GM19025 (cell line): ENCODE measurements around the gene MRPS18C.

Source experiments
- ATAC-seq: cut with Tn5 transposase; IDR thresholded peaks from one replicate; pipeline ENCODE4 v1.9.1; 2021; ENCODE audit warnings: mild to moderate bottlenecking, low read depth, moderate library complexity; ENCODE audit not compliant: unreplicated experiment

The MRPS18C gene

DNA sequence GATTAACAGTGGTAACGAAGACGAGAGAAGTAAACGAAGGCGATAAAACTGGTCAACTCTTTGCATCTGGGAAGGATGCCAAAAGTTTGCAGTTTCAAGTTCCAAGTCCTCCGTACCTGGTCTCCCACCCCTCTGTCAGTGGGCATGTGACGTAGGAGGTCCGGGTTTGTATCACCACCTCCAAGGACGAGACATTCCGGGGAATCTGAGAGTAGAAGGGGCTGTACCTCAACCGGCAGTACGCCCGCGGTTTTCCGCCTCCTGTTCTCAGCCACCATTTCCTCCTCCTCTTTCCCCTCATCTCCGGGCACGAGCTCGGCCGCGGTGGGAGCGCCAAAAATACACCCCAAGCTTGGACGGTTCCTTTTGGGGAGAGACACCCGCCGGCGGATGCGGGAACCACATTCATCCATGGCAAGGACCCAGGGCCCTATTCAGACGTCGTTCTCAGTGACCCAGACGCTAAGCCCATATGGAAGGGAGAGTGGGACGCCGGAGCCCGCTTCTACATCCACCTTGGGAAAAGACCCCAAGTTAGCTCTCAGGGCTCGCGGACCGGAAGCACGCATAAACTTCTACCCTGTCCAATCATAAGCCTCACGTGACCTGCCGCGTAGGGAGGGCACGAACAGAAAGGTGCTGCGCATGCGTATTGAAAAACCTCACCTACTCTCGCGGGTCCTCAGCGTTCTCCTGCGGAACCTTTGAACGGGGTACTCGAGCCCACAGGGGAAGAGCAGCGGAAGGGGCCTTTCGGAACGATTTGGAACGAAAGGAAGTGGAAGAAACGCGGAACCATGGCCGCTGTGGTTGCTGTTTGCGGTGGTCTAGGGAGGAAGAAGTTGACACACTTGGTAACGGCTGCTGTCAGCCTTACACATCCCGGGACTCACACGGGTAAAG, at the start of gene MRPS18C, which contains the start of gene HELQ:
MRPS18C (plus strand) TSS at position 778 of the 903 bp plus-strand sequence; CDS start at position 798, 20 bp downstream.
HELQ (minus strand) TSS at position 543 of the 903 bp plus-strand sequence; CDS start at position 413, 130 bp downstream.
- peak; percentile 94 for ATAC-seq

DNA sequence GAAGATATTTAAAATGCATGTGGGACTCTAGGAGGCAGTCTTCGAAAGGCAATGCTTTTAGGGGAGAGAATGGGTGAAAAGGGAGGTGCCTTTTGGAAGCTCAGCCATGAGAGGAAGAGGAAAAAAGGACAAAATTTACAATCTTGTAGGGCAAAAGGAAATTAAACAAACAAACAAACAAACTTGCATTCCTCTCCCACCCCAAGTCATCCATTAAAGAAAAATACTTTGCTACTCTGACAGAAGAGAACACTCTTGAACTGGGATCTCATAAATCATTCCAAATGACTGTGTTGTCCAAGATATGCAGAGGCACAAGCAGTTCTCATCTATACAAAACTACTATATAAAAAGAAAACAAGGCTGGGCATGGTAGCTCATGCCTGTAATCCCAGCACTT, 47.0 kb upstream of the MRPS18C start:
- ATAC-seq: no peak

DNA sequence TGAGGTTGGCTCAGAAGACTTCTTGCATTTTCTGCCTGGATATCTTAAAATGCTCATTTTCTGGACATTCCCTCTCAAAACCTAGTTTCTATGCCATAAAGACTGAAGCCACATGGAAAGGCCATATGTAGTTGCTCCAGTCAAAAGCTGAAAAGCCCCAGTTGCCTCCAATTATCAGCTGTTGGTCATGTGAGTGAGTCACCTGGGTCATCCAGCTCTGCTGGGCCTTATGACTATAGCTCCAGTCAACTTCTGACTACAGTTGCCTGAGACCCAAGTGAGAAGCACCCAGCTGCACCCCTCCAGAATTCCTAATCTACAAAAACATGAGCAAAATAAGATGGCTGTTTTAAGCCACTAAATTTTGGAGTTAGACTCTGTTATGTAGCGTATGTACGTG, 42.2 kb upstream of the MRPS18C start:
- ATAC-seq: no peak

DNA sequence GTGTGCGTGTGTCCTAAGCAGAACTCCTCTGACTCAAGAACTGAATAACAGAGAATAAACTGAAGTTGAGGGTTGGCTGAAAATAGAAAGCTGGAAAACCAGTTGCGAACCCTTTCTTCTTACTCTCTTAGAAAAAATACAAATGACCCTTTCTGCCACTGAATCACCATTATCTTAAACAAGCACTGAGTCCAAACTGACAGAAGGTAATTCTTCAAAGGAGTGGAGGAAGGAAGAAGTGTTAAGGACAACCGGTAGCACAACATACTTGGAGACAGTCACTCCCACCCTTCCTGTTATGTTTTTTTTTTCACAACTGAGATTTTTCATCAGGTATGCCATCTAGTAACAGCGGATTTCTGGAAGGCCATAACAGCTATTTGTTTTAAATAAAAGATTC, 38.3 kb upstream of the MRPS18C start:
- ATAC-seq: no peak

DNA sequence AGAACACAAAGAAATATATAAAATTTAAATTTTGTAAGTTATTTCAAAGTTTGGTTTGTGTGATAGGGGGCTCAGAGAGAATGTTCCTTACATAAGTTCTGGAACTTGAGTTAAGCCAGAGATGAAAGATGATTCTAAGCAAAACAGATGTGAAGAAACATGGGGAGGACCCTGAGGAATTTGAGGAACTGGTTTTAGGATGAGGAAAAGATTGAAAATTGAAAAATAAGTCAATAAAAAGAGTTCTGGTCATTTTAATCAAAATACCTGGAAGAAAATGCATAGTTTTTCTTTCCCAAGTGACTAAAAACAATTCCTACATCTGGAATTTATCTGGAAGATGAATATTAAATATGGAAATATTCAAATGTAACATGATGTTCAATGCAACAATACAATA, 37.6 kb upstream of the MRPS18C start:
- no peak for ATAC-seq

DNA sequence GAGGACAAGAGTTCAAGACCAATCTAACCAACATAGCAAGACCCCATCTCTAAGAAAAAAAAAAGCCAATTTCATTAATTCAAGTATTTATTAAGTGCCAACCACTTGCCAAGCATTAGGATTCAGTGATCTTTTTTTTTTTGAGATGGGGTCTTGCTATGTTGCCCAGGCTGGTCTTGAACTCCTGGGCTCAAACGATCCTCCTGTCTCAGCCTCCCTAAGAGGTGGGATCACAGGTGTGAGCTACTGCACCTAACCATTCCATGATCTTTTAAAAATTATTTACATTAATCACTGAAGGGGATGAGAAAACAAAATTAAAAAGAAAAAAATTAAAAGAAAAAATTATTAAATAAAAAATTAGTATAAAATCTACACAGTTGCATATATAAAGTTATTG, 24.7 kb upstream of the MRPS18C start:
- ATAC-seq: no peak

DNA sequence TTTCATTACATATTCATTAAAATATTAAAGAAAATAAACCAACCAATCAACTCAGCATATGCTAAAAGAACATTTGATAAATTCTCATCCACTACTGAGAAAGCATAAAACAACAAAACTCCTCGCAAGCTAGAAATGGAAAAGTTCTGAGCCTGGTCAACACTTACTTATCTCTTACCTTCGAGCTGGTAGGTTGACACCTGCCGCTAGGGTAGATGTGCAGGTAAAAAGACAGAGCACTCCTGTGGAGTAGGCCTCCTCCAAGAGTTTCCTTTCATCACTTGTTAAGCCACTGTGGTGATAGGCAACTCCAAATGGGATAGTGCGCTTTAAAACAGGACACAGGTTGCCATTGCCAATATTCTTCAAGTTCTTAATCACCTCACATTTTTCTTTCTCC, 19.2 kb upstream of the MRPS18C start:
- ATAC-seq: no peak

DNA sequence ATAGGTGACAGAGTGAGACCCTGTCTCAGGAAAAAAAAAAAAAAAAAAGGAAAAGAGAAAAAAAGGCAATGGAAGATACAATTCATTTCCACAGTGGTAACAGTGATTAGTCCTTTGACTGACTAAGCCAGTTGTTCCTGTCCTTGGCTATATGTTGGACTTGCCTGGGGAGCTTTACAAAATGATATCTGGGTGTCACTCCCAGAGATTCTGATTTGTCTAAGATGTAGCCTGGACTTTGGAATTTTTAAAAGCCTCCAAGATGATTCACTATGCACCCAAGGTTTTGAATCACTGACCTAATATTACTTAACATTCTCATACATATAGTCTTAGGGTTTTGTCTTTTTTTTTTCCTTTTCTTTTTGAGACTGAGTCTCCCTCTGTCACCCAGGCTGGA, 17.1 kb upstream of the MRPS18C start:
- no peak for ATAC-seq

DNA sequence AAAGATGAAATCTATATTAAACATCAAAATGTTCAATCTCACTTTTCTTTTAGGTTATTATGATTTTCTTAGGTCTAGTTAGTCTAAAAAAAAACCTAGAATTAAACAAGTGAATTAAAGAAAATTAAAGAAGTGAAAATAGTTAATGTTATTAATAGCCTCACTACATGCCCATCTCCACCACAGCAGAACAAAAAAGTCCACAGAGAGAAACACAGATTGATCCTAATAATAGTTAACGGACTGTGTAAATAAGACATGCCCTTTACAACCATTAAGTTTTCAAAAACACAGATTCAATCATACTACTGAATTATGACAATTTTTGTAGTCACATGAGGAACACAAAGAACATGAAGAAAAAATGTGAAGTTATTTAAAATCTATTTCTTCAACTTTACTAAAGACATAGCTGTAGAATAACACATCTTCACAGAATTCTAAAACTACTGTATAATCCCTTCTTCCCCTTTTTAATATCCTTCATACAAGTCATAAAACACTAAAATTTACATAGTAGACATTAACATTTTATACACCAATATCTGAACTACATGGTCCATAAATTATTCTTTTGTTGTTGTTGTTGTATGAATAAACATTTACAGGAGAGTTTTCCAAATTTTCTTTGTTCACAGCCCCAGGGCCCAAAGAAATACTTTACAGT, 15.6 kb upstream of the MRPS18C start:
- no peak for ATAC-seq

DNA sequence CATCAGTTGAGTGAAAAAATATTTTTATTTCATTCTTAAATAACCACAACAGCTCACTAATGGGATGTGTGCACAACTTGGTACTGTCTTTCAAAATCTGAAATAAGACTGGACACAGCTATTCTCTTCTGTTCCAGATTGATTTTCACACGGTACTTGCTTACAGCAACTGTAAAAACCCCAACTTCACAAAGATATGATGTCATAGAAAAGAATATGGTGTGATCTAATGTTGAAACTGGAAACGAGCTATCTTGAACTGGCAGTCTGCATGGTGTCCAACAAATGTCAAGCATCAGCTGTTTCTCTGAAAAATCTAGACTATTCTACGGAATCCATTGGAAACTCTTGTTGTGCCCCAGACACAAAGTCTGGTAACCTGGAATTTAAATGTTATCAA, 15.0 kb upstream of the MRPS18C start:
- no peak for ATAC-seq

DNA sequence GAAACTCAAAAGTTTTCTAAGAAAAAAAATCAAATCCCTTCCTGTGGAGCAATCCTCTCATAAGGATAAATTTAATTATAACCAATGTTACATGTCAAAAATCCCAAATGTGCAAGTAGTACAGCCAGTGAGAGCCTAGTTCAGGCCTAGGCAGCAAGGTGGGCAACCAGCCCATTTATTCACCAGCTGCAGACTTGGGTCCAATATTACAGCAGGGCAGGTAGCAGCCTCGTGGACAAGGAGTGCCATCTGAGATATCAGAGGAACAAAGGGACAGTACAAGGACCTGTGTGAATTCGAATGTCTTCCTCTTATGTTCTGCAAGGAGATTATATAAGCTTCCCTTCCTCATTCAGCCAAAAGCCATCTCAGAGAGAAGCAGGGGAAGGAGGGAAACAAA, 6.8 kb upstream of the MRPS18C start:
- ATAC-seq: no peak

DNA sequence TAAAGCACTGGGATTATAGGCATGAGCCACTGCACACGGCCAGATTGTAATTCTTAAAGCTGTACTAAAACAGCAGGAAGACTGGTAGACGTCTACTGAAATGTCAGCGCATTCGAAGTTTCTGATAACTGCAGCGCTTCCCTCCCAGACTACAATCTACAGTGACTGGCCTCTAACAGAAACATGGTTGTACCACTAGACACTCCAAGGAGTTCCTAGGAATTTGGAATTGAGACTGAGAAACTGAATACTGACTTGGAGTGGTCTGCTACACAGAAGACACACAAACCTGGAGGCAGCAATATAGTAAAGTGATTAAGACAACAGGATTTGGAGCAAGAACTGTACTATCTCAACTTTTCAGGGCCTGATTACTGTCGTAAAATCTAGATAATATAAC, 1.2 kb upstream of the MRPS18C start:
- ATAC-seq: no peak

DNA sequence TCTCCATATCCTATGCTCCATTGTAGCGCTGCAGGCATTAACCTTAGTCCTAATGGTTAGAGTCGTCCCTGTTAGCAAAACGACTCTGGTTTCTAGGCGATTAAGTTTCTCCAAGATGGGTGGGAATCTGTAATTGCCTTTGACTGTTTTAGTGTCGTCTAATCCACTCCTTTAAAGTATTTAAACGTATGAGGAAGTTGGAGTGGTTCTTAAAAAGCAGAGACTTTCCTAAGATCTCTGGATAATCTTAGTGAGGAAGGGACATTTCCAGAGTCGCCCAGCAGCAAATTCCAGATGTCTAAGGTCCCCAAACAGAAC, 285 bp downstream of the MRPS18C start:
- ATAC-seq: no peak

DNA sequence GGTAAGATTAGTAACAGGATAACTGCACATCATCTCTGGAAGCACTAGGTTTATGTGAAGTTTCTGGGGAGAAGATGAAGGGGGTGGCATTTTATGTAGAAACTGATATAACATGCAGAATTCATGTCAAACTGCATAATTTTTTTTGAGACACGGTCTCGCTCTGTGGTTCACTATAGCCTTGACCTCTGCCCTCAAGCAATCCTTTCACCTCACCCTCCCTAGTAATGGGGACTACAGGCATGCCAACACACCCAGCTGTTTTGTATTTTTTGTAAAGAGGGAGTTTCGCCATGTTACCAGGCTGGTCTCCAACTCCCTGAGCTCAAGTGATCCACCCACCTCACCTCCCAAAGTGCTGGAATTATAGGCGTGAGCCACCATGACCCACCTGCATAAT, 17.6 kb downstream of the MRPS18C start:
- ATAC-seq: no peak

DNA sequence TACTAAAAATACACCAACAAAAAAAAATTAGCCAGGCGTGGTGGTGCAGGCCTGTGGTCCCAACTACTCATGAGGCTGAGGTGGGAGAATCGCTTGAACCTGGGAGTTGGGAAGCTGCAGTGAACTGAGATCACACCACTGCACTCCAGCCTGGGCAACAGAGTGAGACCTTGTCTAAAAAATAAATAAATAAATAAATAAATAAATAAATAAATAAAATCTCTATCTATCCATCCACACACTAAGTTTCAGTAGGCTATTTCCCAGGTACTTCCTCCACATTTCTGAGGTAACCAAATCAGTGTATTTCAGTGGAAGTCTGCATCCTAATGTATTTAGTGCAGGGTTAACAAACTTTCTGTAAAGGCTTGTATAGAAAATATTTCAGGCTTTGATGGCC, 18.1 kb downstream of the MRPS18C start:
- ATAC-seq: no peak

DNA sequence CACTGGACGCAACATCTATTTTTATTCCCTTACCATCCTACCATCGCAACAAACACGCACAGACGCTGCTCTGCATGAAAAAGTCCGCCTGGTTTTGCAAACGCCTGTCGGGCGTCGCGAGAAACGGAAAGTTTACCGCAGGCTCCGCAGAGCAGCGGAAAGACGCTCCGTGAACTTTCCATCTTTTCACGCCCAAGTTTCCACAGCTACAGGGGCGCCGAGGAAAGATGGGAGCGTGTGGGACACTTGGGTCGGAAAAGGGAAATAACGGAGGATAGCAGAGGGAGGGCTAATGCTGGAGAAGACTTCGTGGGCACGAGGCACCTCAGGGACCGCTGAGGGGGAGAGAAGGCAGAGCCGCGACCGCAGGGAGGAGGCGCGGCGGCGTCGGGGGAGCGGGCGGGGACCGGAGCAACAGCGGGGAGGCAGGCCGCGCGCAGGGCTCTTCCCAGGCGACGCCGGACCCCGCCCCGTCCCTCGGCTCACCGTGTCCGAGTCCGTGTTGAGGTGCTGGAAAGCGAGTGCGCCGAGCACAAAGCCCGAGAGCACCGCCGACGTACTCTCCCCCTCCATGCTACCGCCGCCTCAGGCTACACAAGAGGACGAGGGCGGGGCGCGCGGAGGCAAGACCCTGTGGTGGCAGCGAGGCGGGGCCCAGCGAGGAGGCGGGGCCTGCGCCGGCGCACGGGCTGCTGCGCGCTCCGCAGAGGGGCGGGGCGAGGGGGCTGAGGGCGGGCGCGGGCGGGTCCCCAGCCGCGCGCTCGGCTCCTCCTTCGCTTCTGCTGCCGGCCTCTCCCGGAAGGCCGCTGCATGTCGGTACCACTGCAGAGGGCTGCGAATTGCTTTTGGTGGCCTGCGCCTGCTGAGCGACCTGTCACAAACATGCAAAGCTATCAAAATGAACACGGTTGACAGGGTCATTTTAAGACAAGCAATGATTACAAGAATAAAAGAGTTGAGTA, 28.9 kb downstream of the MRPS18C start, which contains the start of gene ABRAXAS1:
ABRAXAS1 (minus strand) TSS at position 601 of the 962 bp plus-strand sequence; CDS start at position 573, 28 bp downstream.
- peak; percentile 96 for ATAC-seq

DNA sequence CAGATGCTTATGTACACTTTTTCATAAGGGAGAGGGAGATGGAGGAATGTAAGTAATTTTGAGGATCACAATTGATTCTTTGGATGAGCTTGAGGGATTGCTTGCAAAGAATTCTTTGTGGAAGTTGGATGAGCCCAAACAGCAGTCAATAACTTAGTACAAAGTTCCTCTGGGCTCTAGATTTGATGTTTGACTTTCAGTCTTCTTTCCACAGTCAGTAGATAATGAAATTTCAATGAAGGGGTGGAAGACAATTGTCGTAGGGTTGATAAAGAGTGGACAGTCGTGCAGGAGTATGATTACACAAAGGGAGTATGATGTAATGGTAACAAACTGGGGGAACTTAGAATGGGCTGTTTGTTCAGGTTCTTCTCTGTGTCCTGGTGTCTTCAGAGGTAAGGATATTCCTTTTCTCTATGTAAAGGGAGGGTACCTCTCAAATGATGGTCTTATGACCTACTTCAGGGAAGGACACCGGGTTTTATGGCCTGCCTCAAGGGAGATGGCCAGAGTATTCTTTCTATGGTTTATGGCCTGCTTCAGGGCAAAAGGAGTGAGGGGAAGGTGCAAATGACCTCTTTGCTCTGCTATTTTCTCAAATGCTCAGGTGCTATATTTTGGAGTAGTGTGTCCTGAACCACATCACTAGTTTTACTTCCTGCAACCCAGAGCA, 30.7 kb downstream of the MRPS18C start:
- ATAC-seq: no peak

DNA sequence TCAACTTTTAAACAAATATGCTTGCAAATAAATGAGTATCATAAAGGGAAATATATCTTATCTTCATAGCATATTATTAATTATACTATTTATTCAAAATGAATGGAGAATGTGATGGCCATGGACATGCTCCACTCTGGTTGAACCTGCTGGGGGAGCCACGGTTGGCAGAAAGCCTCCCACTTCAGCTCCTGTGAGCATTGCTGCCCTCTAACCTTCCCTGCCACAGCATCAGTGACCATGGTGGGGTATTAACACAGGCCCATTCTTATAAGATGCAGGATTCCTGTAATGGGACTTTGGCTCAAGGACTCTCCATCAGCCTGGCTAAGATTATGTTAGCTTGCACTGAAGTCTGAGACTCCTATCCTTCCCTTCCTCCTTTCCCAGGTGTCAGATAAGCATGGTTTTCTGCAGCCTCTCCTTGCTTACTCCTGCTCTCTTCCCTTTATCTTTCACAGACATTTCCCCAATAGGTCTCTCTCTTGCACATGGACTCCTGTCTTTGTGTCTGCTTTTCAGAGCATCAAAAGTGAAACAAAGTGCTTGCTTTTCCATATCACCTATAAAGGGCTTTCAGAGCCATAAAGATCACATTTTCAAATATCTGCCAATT, 34.0 kb downstream of the MRPS18C start:
- ATAC-seq: no peak

DNA sequence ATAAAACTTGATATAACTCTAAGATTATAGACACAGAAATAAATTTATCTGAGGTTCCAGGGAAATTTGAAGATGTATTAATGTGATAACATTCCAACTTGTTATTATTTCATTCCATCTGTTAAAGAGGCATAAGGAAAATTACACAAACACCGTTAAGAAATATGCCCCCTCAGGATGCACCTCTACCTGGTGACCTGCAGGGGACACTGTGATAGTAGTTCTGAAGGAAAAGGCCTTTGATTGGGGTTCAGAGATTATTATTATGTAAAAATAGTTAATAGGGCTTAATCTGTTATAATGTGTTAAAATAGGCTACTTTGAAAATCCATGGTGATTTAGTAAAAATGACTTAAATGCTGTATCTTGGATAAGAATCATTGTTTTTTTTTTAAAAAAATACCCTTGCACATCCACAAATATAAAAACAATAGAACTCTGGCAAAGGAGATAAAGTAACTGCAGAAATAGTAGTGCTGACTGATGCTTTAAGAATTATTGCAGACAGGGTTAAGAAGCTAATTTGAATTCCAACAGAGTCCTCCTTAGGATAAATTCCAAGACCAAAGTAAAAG, 35.1 kb downstream of the MRPS18C start:
- ATAC-seq: no peak
